Fibroblast of lung (primary cell): Measurements from ENCODE around the gene METTL25B. TPM values are rescaled to one million over a fixed set of nuclear protein-coding genes. Genes with fewer than 3 reads are reported as not detected.

Source experiments
- DNase-seq, 2 donors: peaks; one replicate each; pipeline versions ENCODE4 v3.0.0 to v3.0.0-alpha.2; 2010; ENCODE audit warnings: low read depth in 2 of 2
- H2AFZ ChIP-seq: 2 replicates; pipeline ENCODE4 v1.5.1; 2012; ENCODE audit warnings: low read length, control low read depth, inconsistent platforms
- H3K27ac ChIP-seq: 2 replicates; pipeline ENCODE4 v1.5.1; 2011; ENCODE audit warnings: low read length, control low read depth; ENCODE audit not compliant: insufficient read depth
- H3K27me3 ChIP-seq: 2 replicates; pipeline ENCODE4 v1.5.1; 2011; ENCODE audit warnings: mild to moderate bottlenecking, low read length; ENCODE audit not compliant: control insufficient read depth, insufficient read depth
- H3K36me3 ChIP-seq: 2 replicates; pipeline ENCODE4 v1.5.1; 2011; ENCODE audit warnings: low read length; ENCODE audit not compliant: control insufficient read depth, insufficient read depth
- H3K4me1 ChIP-seq: 2 replicates; pipeline ENCODE4 v1.5.1; 2011; ENCODE audit warnings: low read length; ENCODE audit not compliant: control insufficient read depth, insufficient read depth; ENCODE audit errors: extremely low read depth
- H3K4me2 ChIP-seq: 2 replicates; pipeline ENCODE4 v1.5.1; 2011; ENCODE audit warnings: low read length, control low read depth; ENCODE audit not compliant: insufficient read depth; ENCODE audit errors: extremely low read depth
- H3K4me3 ChIP-seq, 4 experiments: fragments of 200-600 bp in 1 of 4; sonication (generic) in 1 of 4; replicated peaks in 1 of 4; 2 replicates each; pipeline ENCODE4 v1.5.1; 2011 to 2016; ENCODE audit warnings: low read length in 4 of 4, low read depth in 3 of 4, mild to moderate bottlenecking in 3 of 4, control low read depth in 2 of 4, inconsistent platforms in 1 of 4, mixed read lengths in 1 of 4; ENCODE audit not compliant: insufficient read depth in 1 of 4; ENCODE audit errors: control extremely low read depth in 1 of 4
- H3K79me2 ChIP-seq: 2 replicates; pipeline ENCODE4 v1.5.1; 2012; ENCODE audit warnings: mild to moderate bottlenecking, low read length, inconsistent platforms; ENCODE audit not compliant: control insufficient read depth, insufficient read depth
- H3K9ac ChIP-seq: 2 replicates; pipeline ENCODE4 v1.5.1; 2011; ENCODE audit warnings: mild to moderate bottlenecking, low read length, control low read depth; ENCODE audit not compliant: insufficient read depth
- H3K9me3 ChIP-seq: 2 replicates; pipeline ENCODE4 v1.5.1; 2012; ENCODE audit warnings: low read depth, low read length; ENCODE audit not compliant: control insufficient read depth, insufficient read depth
- H4K20me1 ChIP-seq: 2 replicates; pipeline ENCODE4 v1.5.1; 2011; ENCODE audit warnings: low read length; ENCODE audit not compliant: control insufficient read depth, insufficient read depth; ENCODE audit errors: extremely low read depth
- EZH2 ChIP-seq: IDR thresholded peaks from 2 replicates; pipeline ENCODE4 v1.5.1; 2012; ENCODE audit warnings: low read length, control low read depth, mild to moderate bottlenecking; ENCODE audit errors: missing control alignments
- polyA plus RNA-seq, 2 donors: library from polyadenylated mRNA; depleted of rRNA in 1 of 2; stranded (reverse) in 1 of 2; unstranded in 1 of 2; fragments of >200 nt; gene quantifications; 2 replicates each; pipeline ENCODE4 v1.2.1, GENCODE V29; 2011 to 2012; ENCODE audit warnings: missing spikeins in 1 of 2
- total RNA-seq: library from RNA; depleted of rRNA; stranded (reverse); fragments of >200 nt; gene quantifications from 2 replicates; pipeline ENCODE4 v1.2.1, GENCODE V29; 2014
- TF ChIP-seq, protein P1 (sequence below), 2 donors: IDR thresholded peaks in 1 of 2; conservative IDR thresholded peaks in 1 of 2; 1 replicate in 1 of 2; 2 replicates in 1 of 2; pipeline ENCODE4 v1.5.1; 2011 to 2012; ENCODE audit warnings: low read length in 2 of 2, control low read depth in 1 of 2, inconsistent platforms in 1 of 2, low read depth in 1 of 2, mild to moderate bottlenecking in 1 of 2

METTL25B gene
- total and polyA plus RNA-seq, 2 donors (not counting 1 experiment from before 2014, with no cell fraction given) = 5.5 to 17.3 TPM

DNA sequence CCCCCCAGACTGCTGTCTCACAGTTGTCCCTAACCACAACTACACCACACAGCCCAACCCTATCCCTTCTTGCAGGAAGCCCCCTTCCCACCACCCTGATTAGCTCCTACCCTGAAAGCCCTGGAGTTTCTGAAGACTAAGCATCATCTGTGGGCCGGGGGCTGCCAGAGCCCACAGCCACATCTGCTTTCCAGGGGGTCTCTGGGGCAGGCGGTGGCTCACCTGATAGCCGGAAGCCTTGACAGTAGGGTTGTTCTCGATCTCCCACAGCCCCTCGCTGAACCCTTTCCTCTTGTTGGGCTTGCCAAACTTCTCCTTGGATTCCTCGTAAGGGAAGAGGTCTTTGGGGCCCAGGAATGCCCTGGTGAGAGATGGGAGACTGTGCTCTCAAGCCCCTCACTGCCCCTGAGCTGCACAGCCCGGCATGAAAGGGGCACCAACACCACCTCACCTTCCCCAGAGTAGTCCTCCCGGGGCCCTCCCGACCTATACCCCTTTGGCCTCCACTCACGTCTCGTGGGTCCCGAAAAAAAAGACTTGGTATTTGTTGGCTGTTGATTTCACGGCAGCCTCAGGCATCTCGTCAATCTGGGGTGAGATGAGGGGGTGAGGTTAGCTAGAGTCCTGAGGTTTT lies 16.6 kb downstream of the METTL25B start:
- Histone ChIP-seq H3K79me2 (peaks cover 66% of the 10 kb centered on the region), H3K36me3 (peaks cover 20% of the 10 kb centered on the region), H3K4me1 (peaks cover 38% of the 10 kb centered on the region), H2AFZ (no peak overlapping the region), H3K27ac (peak overlapping the region; percentile 100), H3K4me2 (no peak overlapping the region), H3K4me3 (no peak overlapping the region), H3K9ac (no peak overlapping the region), H3K27me3 (no peaks in the 10 kb centered on the region), H4K20me1 (no peaks in the 10 kb centered on the region), H3K9me3 (no peaks in the 10 kb centered on the region)
- DNase-seq = no peak
- no peak for TF ChIP-seq EZH2
- TF ChIP-seq, protein P1, sequence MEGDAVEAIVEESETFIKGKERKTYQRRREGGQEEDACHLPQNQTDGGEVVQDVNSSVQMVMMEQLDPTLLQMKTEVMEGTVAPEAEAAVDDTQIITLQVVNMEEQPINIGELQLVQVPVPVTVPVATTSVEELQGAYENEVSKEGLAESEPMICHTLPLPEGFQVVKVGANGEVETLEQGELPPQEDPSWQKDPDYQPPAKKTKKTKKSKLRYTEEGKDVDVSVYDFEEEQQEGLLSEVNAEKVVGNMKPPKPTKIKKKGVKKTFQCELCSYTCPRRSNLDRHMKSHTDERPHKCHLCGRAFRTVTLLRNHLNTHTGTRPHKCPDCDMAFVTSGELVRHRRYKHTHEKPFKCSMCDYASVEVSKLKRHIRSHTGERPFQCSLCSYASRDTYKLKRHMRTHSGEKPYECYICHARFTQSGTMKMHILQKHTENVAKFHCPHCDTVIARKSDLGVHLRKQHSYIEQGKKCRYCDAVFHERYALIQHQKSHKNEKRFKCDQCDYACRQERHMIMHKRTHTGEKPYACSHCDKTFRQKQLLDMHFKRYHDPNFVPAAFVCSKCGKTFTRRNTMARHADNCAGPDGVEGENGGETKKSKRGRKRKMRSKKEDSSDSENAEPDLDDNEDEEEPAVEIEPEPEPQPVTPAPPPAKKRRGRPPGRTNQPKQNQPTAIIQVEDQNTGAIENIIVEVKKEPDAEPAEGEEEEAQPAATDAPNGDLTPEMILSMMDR (conservative IDR thresholded peaks at IDR 0.05 in 1 of 2, IDR thresholded peaks at IDR 0.05 in 1 of 2; ENCODE audit: low read depth in 1 of 2, low read length in 2 of 2) = no peak

DNA sequence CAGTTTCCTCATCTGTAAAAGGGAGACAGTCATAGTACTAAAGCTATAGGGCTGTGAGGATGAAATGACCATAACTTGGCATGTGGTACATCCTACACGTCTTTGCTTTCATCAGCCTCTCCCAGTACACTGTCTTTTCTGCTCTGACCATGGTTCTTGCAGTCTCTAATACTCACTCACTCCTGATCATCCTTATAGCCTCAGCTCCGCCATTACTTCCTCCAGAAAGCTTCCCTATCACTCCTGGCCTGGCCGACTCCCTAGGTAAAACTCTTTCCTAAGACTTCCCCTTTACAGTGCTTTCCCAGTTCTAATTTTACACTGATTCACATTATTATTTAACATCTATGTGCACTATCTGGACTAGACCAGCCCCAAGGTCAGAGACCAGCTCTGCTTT lies 17.6 kb downstream of the METTL25B start:
- H3K4me2 ChIP-seq = peak overlapping the region; percentile 98
- TF ChIP-seq EZH2 = no peak
- H3K27ac ChIP-seq = peak overlapping the region; percentile 100
- peaks cover 68% of the 10 kb centered on the region for H3K79me2 ChIP-seq
- no peaks in the 10 kb centered on the region for H4K20me1 ChIP-seq
- peak overlapping the region; percentile 96 for H3K9ac ChIP-seq
- H3K27me3 ChIP-seq = no peaks in the 10 kb centered on the region
- DNase-seq = no peak
- H3K4me3 ChIP-seq = peak overlapping the region in 3 of 4 experiments; percentile 49 to 85 (median 50)
- peaks cover 17% of the 10 kb centered on the region for H3K36me3 ChIP-seq
- peaks cover 38% of the 10 kb centered on the region for H3K4me1 ChIP-seq
- H3K9me3 ChIP-seq = no peaks in the 10 kb centered on the region
- H2AFZ ChIP-seq = no peak overlapping the region

DNA sequence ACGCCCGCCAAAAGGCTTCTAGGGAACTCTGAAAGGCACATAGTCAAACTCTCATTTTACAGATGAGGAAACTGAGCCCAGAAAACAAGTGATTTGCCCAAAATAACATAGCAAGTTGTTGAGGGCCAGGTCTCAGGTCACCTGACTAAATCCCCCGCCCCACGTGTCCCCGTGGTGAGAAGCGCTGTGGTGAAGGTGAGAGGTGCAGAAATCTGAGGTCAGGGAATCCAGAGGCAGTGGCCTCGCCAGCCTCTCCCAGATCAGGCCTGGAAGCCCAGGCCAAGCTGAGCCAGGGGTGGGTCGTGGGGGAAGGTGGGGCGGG lies 18.1 kb downstream of the METTL25B start:
- Histone ChIP-seq H3K4me1 (peaks cover 37% of the 10 kb centered on the region), H4K20me1 (no peaks in the 10 kb centered on the region), H3K4me3 (peak overlapping the region; percentile 36 to 85 (median 50)), H3K9ac (peak overlapping the region; percentile 96), H3K79me2 (peaks cover 72% of the 10 kb centered on the region), H3K27ac (peak overlapping the region; percentile 100), H3K9me3 (no peaks in the 10 kb centered on the region), H2AFZ (no peak overlapping the region), H3K4me2 (peak overlapping the region; percentile 98), H3K27me3 (no peaks in the 10 kb centered on the region), H3K36me3 (peaks cover 17% of the 10 kb centered on the region)
- DNase-seq = no peak
- TF ChIP-seq, protein P1 (conservative IDR thresholded peaks at IDR 0.05 in 1 of 2, IDR thresholded peaks at IDR 0.05 in 1 of 2; ENCODE audit: low read depth in 1 of 2, low read length in 2 of 2) = no peak
- no peak for TF ChIP-seq EZH2
